Caco-2 (cell line): ENCODE data around the gene TP53BP2. TPM values are rescaled to one million over a fixed set of nuclear protein-coding genes. Genes with fewer than 3 reads are reported as not detected.

Experiments
- BruUV-seq: library from RNA; stranded (reverse); fragments of 400-500 nt; replicated peaks from 2 replicates; lab custom pipeline; 2021; lab: Mats Ljungman, UMichigan
- CTCF ChIA-PET: fragments of 300-600 bp; sonication (Branson Sonifier 250); formaldehyde crosslinking; loops from one replicate; lab custom pipeline; 2022; ENCODE audit warnings: antibody characterized with exemption; lab: Charles Lee
- POLR2A ChIA-PET: fragments of 300-600 bp; sonication (Branson Sonifier 250); formaldehyde crosslinking; loops from one replicate; lab custom pipeline; 2022; ENCODE audit warnings: antibody characterized with exemption; lab: Charles Lee
- DNase-seq, 2 experiments: peaks; one replicate each; pipeline versions ENCODE4 v3.0.0 to v3.0.0-alpha.2; 2020 to 2022
- H3K27me3 ChIP-seq: replicated peaks from 2 replicates; pipeline ENCODE4 v1.6.0; 2011; ENCODE audit warnings: low read length; ENCODE audit not compliant: control insufficient read depth, insufficient read depth
- H3K36me3 ChIP-seq: 2 replicates; pipeline ENCODE4 v1.5.1; 2011; ENCODE audit warnings: low read length; ENCODE audit not compliant: control insufficient read depth, insufficient read depth
- H3K4me1 ChIP-seq: fragments of 250-450 bp; sonication (Bioruptor Pico); 2 replicates; pipeline ENCODE4 v1.5.1; 2020; ENCODE audit warnings: mild to moderate bottlenecking
- H3K4me3 ChIP-seq: 2 replicates; pipeline ENCODE4 v1.5.1; 2011; ENCODE audit warnings: low read depth, mild to moderate bottlenecking, control low read depth, low read length
- H3K9me3 ChIP-seq: fragments of 250-450 bp; sonication (Bioruptor Pico); 2 replicates; pipeline ENCODE4 v1.5.1; 2020; ENCODE audit warnings: mild to moderate bottlenecking, moderate library complexity
- H3K27ac Mint-ChIP-seq: one replicate; pipeline ENCODE4 v1.8.0; 2022; ENCODE audit warnings: mixed read lengths; ENCODE audit not compliant: unreplicated experiment
- H3K27me3 Mint-ChIP-seq: one replicate; pipeline ENCODE4 v1.8.0; 2022; ENCODE audit warnings: mixed read lengths; ENCODE audit not compliant: insufficient read depth, unreplicated experiment
- H3K36me3 Mint-ChIP-seq: one replicate; pipeline ENCODE4 v1.8.0; 2022; ENCODE audit warnings: mild to moderate bottlenecking, mixed read lengths; ENCODE audit not compliant: insufficient read depth, unreplicated experiment
- H3K4me1 Mint-ChIP-seq: one replicate; pipeline ENCODE4 v1.8.0; 2022; ENCODE audit warnings: low read depth, mixed read lengths; ENCODE audit not compliant: unreplicated experiment
- H3K4me3 Mint-ChIP-seq: one replicate; pipeline ENCODE4 v1.8.0; 2022; ENCODE audit warnings: mild to moderate bottlenecking, moderate library complexity, mixed read lengths; ENCODE audit not compliant: unreplicated experiment
- H3K9me3 Mint-ChIP-seq: one replicate; pipeline ENCODE4 v1.8.0; 2022; ENCODE audit warnings: mixed read lengths; ENCODE audit not compliant: unreplicated experiment
- CTCF ChIP-seq, 2 experiments: fragments of 200-600 bp in 1 of 2; IDR thresholded peaks; 1 replicate in 1 of 2; 2 replicates in 1 of 2; pipeline versions ENCODE4 v1.5.1 to v1.8.0; 2011 to 2022; ENCODE audit warnings: antibody characterized with exemption in 1 of 2, control low read depth in 1 of 2, inconsistent platforms in 1 of 2, low read depth in 1 of 2, low read length in 1 of 2, mild to moderate bottlenecking in 1 of 2, moderate library complexity in 1 of 2; ENCODE audit not compliant: insufficient read depth in 1 of 2, severe bottlenecking in 1 of 2, unreplicated experiment in 1 of 2
- intact Hi-C: fragments of 100-400 bp; cut with micrococcal nuclease; formaldehyde crosslinking; loops from one replicate; pipeline ENCODE4 v1.10.0; 2022; ENCODE audit not compliant: unreplicated experiment
- total RNA-seq: library from RNA; stranded (reverse); gene quantifications from 2 replicates; pipeline ENCODE4 v1.2.3, GENCODE V29; 2022

Gene TP53BP2
- total RNA-seq, 1 experiment from 2014 or later = 49.6 TPM

- no peak overlapping the region for H3K4me3 Mint-ChIP-seq
- H3K27ac Mint-ChIP-seq = no peak overlapping the region
- no TSS peak for BruUV-seq
- intact Hi-C loops = no loop called here
- no peaks in the 10 kb centered on the region for H3K9me3 Mint-ChIP-seq
- H3K27me3 ChIP-seq = no peaks in the 10 kb centered on the region
- no peak for DNase-seq
- CTCF ChIA-PET = no interaction called here
- H3K4me1 Mint-ChIP-seq = peaks cover 27% of the 10 kb centered on the region
- no peaks in the 10 kb centered on the region for H3K36me3 ChIP-seq
- peaks cover 26% of the 10 kb centered on the region for H3K4me1 ChIP-seq
- peaks cover 2% of the 10 kb centered on the region for H3K36me3 Mint-ChIP-seq
- H3K4me3 ChIP-seq = no peak overlapping the region
- H3K9me3 ChIP-seq = no peaks in the 10 kb centered on the region
- no peak for TF ChIP-seq CTCF (IDR thresholded peaks at IDR 0.05; ENCODE audit: insufficient read depth in 1 of 2, low read depth in 1 of 2, low read length in 1 of 2, severe bottlenecking in 1 of 2, unreplicated experiment in 1 of 2)
- POLR2A ChIA-PET = no interaction called here
- no peaks in the 10 kb centered on the region for H3K27me3 Mint-ChIP-seq
Measured at GRCh38 chr1:223834660-223835263, 11.0 kb downstream of the TP53BP2 start.

GRCh38 chr1:223833948-223834347 is 11.8 kb downstream of the TP53BP2 start:
- H3K27ac Mint-ChIP-seq = no peak overlapping the region
- POLR2A ChIA-PET = no interaction called here
- DNase-seq = no peak
- CTCF ChIA-PET = no interaction called here
- no TSS peak for BruUV-seq
- Histone ChIP-seq H3K27me3 (no peaks in the 10 kb centered on the region), H3K4me3 (no peak overlapping the region), H3K36me3 (no peaks in the 10 kb centered on the region), H3K4me1 (peaks cover 26% of the 10 kb centered on the region), H3K9me3 (no peaks in the 10 kb centered on the region)
- intact Hi-C loops = no loop called here
- no peak overlapping the region for H3K4me3 Mint-ChIP-seq
- TF ChIP-seq CTCF (IDR thresholded peaks at IDR 0.05; ENCODE audit: insufficient read depth in 1 of 2, low read depth in 1 of 2, low read length in 1 of 2, severe bottlenecking in 1 of 2, unreplicated experiment in 1 of 2) = no peak
- peaks cover 25% of the 10 kb centered on the region for H3K4me1 Mint-ChIP-seq
- no peaks in the 10 kb centered on the region for H3K9me3 Mint-ChIP-seq
- H3K36me3 Mint-ChIP-seq = peaks cover 5% of the 10 kb centered on the region
- H3K27me3 Mint-ChIP-seq = no peaks in the 10 kb centered on the region

- H3K4me3 ChIP-seq = no peak overlapping the region
- POLR2A ChIA-PET = no interaction called here
- CTCF ChIA-PET = no interaction called here
- peaks cover 5% of the 10 kb centered on the region for H3K36me3 Mint-ChIP-seq
- no peaks in the 10 kb centered on the region for H3K27me3 ChIP-seq
- H3K4me1 Mint-ChIP-seq = peaks cover 12% of the 10 kb centered on the region
- no peaks in the 10 kb centered on the region for H3K9me3 ChIP-seq
- no peak for DNase-seq
- BruUV-seq = no TSS peak
- TF ChIP-seq CTCF (IDR thresholded peaks at IDR 0.05; ENCODE audit: insufficient read depth in 1 of 2, low read depth in 1 of 2, low read length in 1 of 2, severe bottlenecking in 1 of 2, unreplicated experiment in 1 of 2) = no peak
- H3K27ac Mint-ChIP-seq = no peak overlapping the region
- intact Hi-C loops = no loop called here
- H3K4me3 Mint-ChIP-seq = no peak overlapping the region
- no peaks in the 10 kb centered on the region for H3K9me3 Mint-ChIP-seq
- H3K27me3 Mint-ChIP-seq = no peaks in the 10 kb centered on the region
- peaks cover 19% of the 10 kb centered on the region for H3K4me1 ChIP-seq
- H3K36me3 ChIP-seq = no peaks in the 10 kb centered on the region
Measured at GRCh38 chr1:223832637-223832943, 13.2 kb downstream of the TP53BP2 start.
